Neuron (in vitro differentiated cells): ENCODE data around the gene ITGB4.
"Not testable (repeated sequence)": the region's sequence is repeated elsewhere in the genome, so short reads cannot be mapped to it uniquely, and the experiment has no call there.

Source experiments
- H2AFZ ChIP-seq: one replicate; pipeline ENCODE4 v1.6.1; 2013; ENCODE audit warnings: low read depth, mild to moderate bottlenecking, inconsistent platforms, low read length, moderate library complexity
- H3K27me3 ChIP-seq: one replicate; pipeline ENCODE4 v1.6.1; 2013; ENCODE audit warnings: low read length; ENCODE audit not compliant: insufficient read depth
- H3K36me3 ChIP-seq: one replicate; pipeline ENCODE4 v1.6.1; 2013; ENCODE audit warnings: low read length; ENCODE audit not compliant: insufficient read depth
- H3K4me1 ChIP-seq: one replicate; pipeline ENCODE4 v1.6.1; 2013; ENCODE audit warnings: low read length; ENCODE audit not compliant: insufficient read depth
- H3K4me3 ChIP-seq: 2 replicates; pipeline ENCODE4 v1.5.1; 2013; ENCODE audit warnings: mild to moderate bottlenecking, low read length, moderate library complexity
- H3K9me3 ChIP-seq: one replicate; pipeline ENCODE4 v1.6.1; 2013; ENCODE audit warnings: low read length

Gene ITGB4

DNA sequence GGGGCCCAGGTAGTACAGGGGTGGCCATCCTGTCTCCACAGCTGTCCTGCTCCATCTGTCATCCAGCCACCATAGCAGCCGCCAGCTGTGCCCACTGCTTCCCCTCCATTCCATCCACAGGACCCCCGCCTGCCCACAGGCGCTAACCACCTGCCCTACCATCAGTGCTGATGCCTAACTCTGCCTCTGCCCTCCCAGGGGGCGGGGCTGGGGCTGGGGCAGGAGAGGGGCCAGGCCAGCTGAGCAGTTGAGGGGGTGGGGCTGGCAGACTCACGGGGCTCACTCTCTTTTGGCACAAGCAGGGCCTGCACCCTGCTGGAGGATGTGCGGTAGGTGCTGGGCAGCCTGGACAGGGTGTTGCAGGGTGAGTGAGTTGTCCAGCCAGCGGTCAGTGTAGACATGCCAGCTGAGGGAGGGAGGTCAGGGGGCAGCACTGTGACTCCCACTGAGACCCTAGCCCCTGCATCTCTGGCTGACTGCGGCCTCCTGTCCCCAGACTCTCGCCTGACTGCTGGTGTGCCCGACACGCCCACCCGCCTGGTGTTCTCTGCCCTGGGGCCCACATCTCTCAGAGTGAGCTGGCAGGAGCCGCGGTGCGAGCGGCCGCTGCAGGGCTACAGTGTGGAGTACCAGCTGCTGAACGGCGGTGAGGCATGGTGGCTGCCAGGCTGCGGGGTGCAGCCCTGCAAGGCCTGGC, 34.1 kb downstream of the ITGB4 start:
- Histone ChIP-seq H3K36me3 (no peaks in the 10 kb centered on the region), H2AFZ (no peak overlapping the region), H3K4me3 (no peak overlapping the region)

DNA sequence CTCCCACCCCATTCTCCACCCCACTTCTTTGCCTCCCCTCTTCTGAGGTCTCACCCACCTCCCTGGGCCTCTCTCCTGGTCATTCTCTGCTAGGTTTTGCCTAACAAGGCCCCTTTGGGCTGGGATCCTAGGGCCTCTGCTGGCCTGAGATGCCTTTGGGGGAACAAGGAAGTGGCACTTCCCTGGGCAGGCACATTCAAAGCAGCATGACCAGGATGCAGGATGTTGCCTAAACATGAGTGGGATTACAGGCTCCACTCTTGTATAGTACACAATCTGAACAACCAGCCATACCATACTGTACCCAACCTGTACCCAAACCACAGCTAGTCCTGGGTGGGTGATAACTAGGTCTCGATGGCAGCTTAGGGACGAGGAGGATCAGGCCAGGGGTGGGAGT, 34.7 kb downstream of the ITGB4 start:
- Histone ChIP-seq H3K4me1 (no peaks in the 10 kb centered on the region), H3K4me3 (no peak overlapping the region), H3K27me3 (no peaks in the 10 kb centered on the region), H3K9me3 (no peaks in the 10 kb centered on the region), H2AFZ (no peak overlapping the region), H3K36me3 (no peaks in the 10 kb centered on the region)

More for the DNA sequence above, 34.1 kb downstream of the ITGB4 start:
- Histone ChIP-seq H3K4me1 (no peaks in the 10 kb centered on the region), H3K9me3 (no peaks in the 10 kb centered on the region), H3K27me3 (no peaks in the 10 kb centered on the region)

DNA sequence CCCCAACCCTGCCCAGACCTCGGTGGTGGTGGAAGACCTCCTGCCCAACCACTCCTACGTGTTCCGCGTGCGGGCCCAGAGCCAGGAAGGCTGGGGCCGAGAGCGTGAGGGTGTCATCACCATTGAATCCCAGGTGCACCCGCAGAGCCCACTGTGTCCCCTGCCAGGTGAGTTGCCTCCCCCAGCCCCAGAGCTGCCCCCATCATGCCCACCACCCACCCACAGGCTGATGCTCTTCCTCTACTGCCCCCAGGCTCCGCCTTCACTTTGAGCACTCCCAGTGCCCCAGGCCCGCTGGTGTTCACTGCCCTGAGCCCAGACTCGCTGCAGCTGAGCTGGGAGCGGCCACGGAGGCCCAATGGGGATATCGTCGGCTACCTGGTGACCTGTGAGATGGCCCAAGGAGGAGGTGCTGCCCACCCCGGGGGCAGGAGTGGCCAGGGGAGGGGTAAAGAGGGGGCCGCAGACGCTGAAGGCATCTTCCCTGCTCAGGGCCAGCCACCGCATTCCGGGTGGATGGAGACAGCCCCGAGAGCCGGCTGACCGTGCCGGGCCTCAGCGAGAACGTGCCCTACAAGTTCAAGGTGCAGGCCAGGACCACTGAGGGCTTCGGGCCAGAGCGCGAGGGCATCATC, 35.3 kb downstream of the ITGB4 start:
- H3K36me3 ChIP-seq = no peaks in the 10 kb centered on the region
- no peaks in the 10 kb centered on the region for H3K27me3 ChIP-seq
- no peak overlapping the region for H3K4me3 ChIP-seq
- H3K9me3 ChIP-seq = no peaks in the 10 kb centered on the region
- no peaks in the 10 kb centered on the region for H3K4me1 ChIP-seq
- no peak overlapping the region for H2AFZ ChIP-seq

DNA sequence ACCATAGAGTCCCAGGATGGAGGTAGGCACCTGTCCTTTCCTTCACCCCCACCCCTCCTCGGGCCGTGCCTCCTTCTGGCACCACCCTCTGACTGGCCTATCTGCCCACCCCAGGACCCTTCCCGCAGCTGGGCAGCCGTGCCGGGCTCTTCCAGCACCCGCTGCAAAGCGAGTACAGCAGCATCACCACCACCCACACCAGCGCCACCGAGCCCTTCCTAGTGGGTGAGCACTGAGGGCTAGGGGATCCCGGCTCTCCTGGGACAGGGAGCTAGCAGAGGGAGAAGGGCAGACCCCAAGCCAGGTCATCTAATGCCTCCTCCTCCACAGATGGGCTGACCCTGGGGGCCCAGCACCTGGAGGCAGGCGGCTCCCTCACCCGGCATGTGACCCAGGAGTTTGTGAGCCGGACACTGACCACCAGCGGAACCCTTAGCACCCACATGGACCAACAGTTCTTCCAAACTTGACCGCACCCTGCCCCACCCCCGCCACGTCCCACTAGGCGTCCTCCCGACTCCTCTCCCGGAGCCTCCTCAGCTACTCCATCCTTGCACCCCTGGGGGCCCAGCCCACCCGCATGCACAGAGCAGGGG, 35.9 kb downstream of the ITGB4 start:
- no peaks in the 10 kb centered on the region for H3K27me3 ChIP-seq
- no peak overlapping the region for H3K4me3 ChIP-seq
- no peaks in the 10 kb centered on the region for H3K36me3 ChIP-seq
- H2AFZ ChIP-seq = no peak overlapping the region
- no peaks in the 10 kb centered on the region for H3K4me1 ChIP-seq
- no peaks in the 10 kb centered on the region for H3K9me3 ChIP-seq

GRCh38 chr17:75758131-75758905, 37.1 kb downstream of the ITGB4 start:
- Histone ChIP-seq H3K36me3 (no peaks in the 10 kb centered on the region), H3K4me3 (no peak overlapping the region), H3K27me3 (no peaks in the 10 kb centered on the region), H2AFZ (no peak overlapping the region), H3K4me1 (no peaks in the 10 kb centered on the region), H3K9me3 (no peaks in the 10 kb centered on the region)

- H3K27me3 ChIP-seq = no peaks in the 10 kb centered on the region
- no peak overlapping the region for H2AFZ ChIP-seq
- no peak overlapping the region for H3K4me3 ChIP-seq
- H3K9me3 ChIP-seq = no peaks in the 10 kb centered on the region
- H3K4me1 ChIP-seq = peaks cover 8% of the 10 kb centered on the region
- no peaks in the 10 kb centered on the region for H3K36me3 ChIP-seq
Observed at GRCh38 chr17:75759457-75759856, 38.2 kb downstream of the ITGB4 start.

GRCh38 chr17:75759978-75760640, 38.9 kb downstream of the ITGB4 start:
- H3K4me1 ChIP-seq, H2AFZ ChIP-seq, H3K4me3 ChIP-seq, H3K27me3 ChIP-seq, H3K36me3 ChIP-seq, H3K9me3 ChIP-seq: not testable (repeated sequence)

GRCh38 chr17:75762513-75763268, 41.4 kb downstream of the ITGB4 start:
- Histone ChIP-seq H3K27me3 (no peaks in the 10 kb centered on the region), H3K9me3 (no peaks in the 10 kb centered on the region), H3K4me3 (no peak overlapping the region), H3K4me1 (peaks cover 9% of the 10 kb centered on the region), H3K36me3 (no peaks in the 10 kb centered on the region), H2AFZ (no peak overlapping the region)

GRCh38 chr17:75763269-75763607, 42.0 kb downstream of the ITGB4 start:
- no peaks in the 10 kb centered on the region for H3K9me3 ChIP-seq
- peaks cover 9% of the 10 kb centered on the region for H3K4me1 ChIP-seq
- no peaks in the 10 kb centered on the region for H3K36me3 ChIP-seq
- H3K4me3 ChIP-seq = no peak overlapping the region
- no peaks in the 10 kb centered on the region for H3K27me3 ChIP-seq
- H2AFZ ChIP-seq = no peak overlapping the region

- Histone ChIP-seq H2AFZ (peak overlapping the region; percentile 98), H3K4me3 (peak overlapping the region; percentile 54), H3K4me1 (peaks cover 9% of the 10 kb centered on the region), H3K9me3 (no peaks in the 10 kb centered on the region), H3K27me3 (no peaks in the 10 kb centered on the region), H3K36me3 (no peaks in the 10 kb centered on the region)
Observed at GRCh38 chr17:75763613-75764416, 42.6 kb downstream of the ITGB4 start.

GRCh38 chr17:75764417-75764710, 43.1 kb downstream of the ITGB4 start:
- Histone ChIP-seq H3K36me3 (no peaks in the 10 kb centered on the region), H3K9me3 (no peaks in the 10 kb centered on the region), H3K27me3 (no peaks in the 10 kb centered on the region)

More at GRCh38 chr17:75764417-75764710, 43.1 kb downstream of the ITGB4 start:
- Histone ChIP-seq H2AFZ (peak overlapping the region; percentile 98), H3K4me3 (peak overlapping the region; percentile 54), H3K4me1 (peaks cover 9% of the 10 kb centered on the region)
